ENCODE measurements around the gene SAMD4B. TPM values are rescaled to one million over a fixed set of nuclear protein-coding genes. Genes with fewer than 3 reads are reported as not detected.
A peak's percentile ranks its signal among the peaks of the same experiment; 100 is the strongest.

Gene SAMD4B
- total RNA-seq, 1 experiment from 2014 or later: 164 TPM

- TF ChIP-seq PRDM15 (CRISPR knock-in tag; IDR thresholded peaks at IDR 0.05) (no peak), SMAD4 (CRISPR knock-in tag; IDR thresholded peaks at IDR 0.05) (no peak), NR1H2 (CRISPR knock-in tag; IDR thresholded peaks at IDR 0.05) (no peak), ELF4 (CRISPR knock-in tag; IDR thresholded peaks at IDR 0.05; ENCODE audit: low read depth) (no peak), CREB1 (CRISPR knock-in tag; IDR thresholded peaks at IDR 0.05) (no peak), ZSCAN18 (CRISPR knock-in tag; IDR thresholded peaks at IDR 0.05) (no peak)
Observed at GRCh38 chr19:39408392-39409207, 66.4 kb downstream of the SAMD4B start (continued).

GRCh38 chr19:39409208-39410016 is 67.2 kb downstream of the SAMD4B start:
- H3K36me3 Mint-ChIP-seq: peaks cover 8% of the 10 kb centered on the region; the same call in 1 of the 2 replicates
- peak overlapping the region; percentile 87 for H3K27ac Mint-ChIP-seq
- H3K4me1 Mint-ChIP-seq: peaks cover 52% of the 10 kb centered on the region
- H3K4me3 Mint-ChIP-seq: peak overlapping the region; percentile 99
- DNase-seq (ENCODE audit: low spot score) (peak; percentile 96), ATAC-seq (no peak)
- ChIA-PET CTCF (interaction anchor here (1.0 to 4.3 kb wide), 2 partner anchors 12 to 18 kb away, joined by 3 to 38 read pairs; partner anchors contain the start of genes MED29 and PAF1), POLR2A (interaction anchor here (0.6 to 2.2 kb wide), 4 partner anchors 18 to 284 kb away, joined by 3 to 9 read pairs (median 6); partner anchors contain the start of genes MED29, PAF1, PAK4 and RPS16)
- no peaks in the 10 kb centered on the region for H3K9me3 Mint-ChIP-seq
- no peaks in the 10 kb centered on the region for H3K27me3 Mint-ChIP-seq (ENCODE audit: low read depth)
- TF ChIP-seq JUN (CRISPR knock-in tag; IDR thresholded peaks at IDR 0.05) (0 out of 2 replicates have a peak, but pooled peaks have one; percentile 59), MXD4 (CRISPR knock-in tag; IDR thresholded peaks at IDR 0.05; ENCODE audit: borderline replicate concordance) (no peak), RORB (CRISPR knock-in tag; IDR thresholded peaks at IDR 0.05) (no peak), ZNF121 (CRISPR knock-in tag; IDR thresholded peaks at IDR 0.05) (no peak), NFE2L1 (CRISPR knock-in tag; IDR thresholded peaks at IDR 0.05) (no peak), NR2C2 (CRISPR knock-in tag; IDR thresholded peaks at IDR 0.05) (no peak), E2F4 (CRISPR knock-in tag; IDR thresholded peaks at IDR 0.05; ENCODE audit: borderline replicate concordance, low read depth) (no peak), SMAD3 (CRISPR knock-in tag; IDR thresholded peaks at IDR 0.05; ENCODE audit: borderline replicate concordance) (no peak), ZMAT4 (CRISPR knock-in tag; IDR thresholded peaks at IDR 0.05) (no peak), ZNF532 (CRISPR knock-in tag; IDR thresholded peaks at IDR 0.05; ENCODE audit: borderline replicate concordance) (no peak), ATF6 (CRISPR knock-in tag; IDR thresholded peaks at IDR 0.05) (no peak), KAT7 (CRISPR knock-in tag; IDR thresholded peaks at IDR 0.05; ENCODE audit: borderline replicate concordance) (no peak)

All from WTC11 (cell line).